ENCODE data around the gene MUC5B.

The MUC5B gene

DNA sequence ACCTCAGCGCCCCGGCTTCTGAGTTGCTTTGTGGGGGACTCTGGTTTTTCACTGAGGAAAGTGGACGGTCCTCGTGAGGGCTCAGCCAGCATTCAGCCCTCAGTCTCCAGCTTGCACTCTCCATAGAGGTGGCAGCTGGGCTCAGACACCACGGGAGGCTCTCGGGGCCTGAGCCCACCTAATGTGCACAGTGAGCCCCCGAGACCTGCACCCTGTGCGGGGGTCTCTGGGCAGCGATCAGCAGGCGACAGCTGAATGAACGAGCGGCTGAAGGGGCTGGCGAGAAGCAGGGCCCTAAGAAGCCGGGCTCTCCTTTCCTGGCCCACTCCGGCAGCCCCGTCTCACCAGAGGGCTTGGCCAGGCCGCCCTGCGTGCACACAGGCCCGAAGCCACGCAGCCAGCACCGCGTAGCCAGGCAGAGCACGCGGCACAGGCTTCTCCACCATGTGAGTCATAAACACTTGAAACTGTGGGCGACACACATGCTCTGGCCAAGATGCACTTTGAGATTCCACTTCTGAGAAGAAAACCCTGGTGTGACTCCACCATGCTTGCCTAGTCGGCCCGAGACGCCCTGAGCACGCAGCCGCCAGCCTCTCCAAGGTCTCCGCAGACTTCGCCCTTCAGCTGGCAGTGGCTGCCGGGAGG is 58.6 kb downstream of the MUC5B start:
- Mint-ChIP-seq H3K4me3 (no peak overlapping the region), H3K4me1 (no peaks in the 10 kb centered on the region), H3K36me3 (peaks cover 48 to 53% of the 10 kb centered on the region in 2 donors), H3K27ac (no peak overlapping the region), H3K27me3 (no peaks in the 10 kb centered on the region), H3K9me3 (no peaks in the 10 kb centered on the region)
- ATAC-seq (replicated peaks) (no peak), DNase-seq (no peak)

DNA sequence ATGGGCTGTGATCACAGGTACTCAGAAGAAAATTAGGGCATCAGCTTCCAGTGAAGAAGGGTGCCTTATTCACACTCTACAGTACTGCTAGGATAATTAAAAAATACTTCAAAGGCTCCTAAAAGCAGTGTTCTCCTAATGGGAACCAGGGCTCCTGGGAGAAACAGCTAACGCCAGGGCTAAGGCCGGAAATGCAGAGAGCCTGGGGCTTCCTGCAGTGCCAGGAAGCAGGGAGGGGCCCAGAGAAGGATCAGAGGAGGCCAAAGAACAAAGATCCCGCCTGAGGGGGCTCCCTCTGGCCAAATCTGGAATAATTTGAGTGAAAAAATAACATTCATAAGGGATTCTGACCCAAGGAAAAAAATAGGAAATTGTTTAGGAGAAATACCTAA is 59.1 kb downstream of the MUC5B start:
- H3K9me3 Mint-ChIP-seq, result no peaks in the 10 kb centered on the region
- no peak for ATAC-seq (replicated peaks)
- H3K4me3 Mint-ChIP-seq, result no peak overlapping the region
- no peak overlapping the region for H3K27ac Mint-ChIP-seq
- no peaks in the 10 kb centered on the region for H3K27me3 Mint-ChIP-seq
- DNase-seq, result no peak
- H3K4me1 Mint-ChIP-seq, result no peaks in the 10 kb centered on the region
- peaks cover 45 to 52% of the 10 kb centered on the region in 2 donors for H3K36me3 Mint-ChIP-seq

DNA sequence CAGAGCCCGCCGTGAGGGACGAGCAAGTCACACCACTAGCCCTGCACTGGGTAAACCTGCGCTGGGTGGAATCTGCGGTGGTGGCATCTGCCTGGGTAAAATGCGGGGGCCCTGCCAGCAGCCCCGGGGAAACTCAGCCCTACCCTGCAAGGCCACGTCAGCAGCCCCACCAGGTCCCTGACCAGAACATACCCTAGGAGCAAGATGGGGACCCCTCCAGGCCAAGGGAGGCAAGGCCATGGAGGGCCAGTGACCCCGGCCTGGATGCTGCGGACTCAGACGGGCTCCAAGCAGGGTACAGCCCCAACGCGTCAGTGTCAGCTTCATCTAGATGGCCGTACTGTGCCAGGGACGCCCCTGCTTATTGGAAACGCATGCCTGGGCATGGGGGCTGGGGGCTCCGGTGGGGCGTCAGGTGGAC is 60.2 kb downstream of the MUC5B start:
- Mint-ChIP-seq H3K4me3 (no peak overlapping the region), H3K36me3 (peaks cover 41 to 49% of the 10 kb centered on the region in 2 donors), H3K9me3 (no peaks in the 10 kb centered on the region), H3K27ac (no peak overlapping the region), H3K27me3 (no peaks in the 10 kb centered on the region), H3K4me1 (no peaks in the 10 kb centered on the region)
- ATAC-seq (replicated peaks) (no peak), DNase-seq (no peak)

DNA sequence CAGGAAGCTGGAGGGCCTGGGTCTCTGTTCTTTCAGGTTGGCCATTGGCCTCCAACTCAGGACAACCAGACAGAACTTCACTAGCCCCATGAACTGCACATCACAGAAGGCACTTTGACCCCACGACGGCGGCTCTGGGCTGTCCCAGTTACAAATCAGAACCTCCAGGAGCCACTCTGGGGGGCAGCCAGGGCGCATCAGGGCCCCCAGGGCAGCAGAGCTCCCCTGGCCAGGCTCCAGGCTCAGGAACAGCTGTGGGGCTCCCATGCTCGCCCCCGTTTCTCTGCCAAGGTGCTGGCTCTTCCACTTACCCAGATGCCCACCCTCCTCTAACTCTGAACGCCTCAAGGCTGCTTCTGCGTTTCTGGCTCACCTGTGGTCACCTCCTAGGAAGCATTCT is 61.0 kb downstream of the MUC5B start:
- Mint-ChIP-seq H3K27me3 (no peaks in the 10 kb centered on the region), H3K9me3 (no peaks in the 10 kb centered on the region), H3K36me3 (peaks cover 42 to 49% of the 10 kb centered on the region in 2 donors), H3K4me3 (no peak overlapping the region), H3K4me1 (no peaks in the 10 kb centered on the region), H3K27ac (no peak overlapping the region)
- DNase-seq, result no peak
- no peak for ATAC-seq (replicated peaks)

DNA sequence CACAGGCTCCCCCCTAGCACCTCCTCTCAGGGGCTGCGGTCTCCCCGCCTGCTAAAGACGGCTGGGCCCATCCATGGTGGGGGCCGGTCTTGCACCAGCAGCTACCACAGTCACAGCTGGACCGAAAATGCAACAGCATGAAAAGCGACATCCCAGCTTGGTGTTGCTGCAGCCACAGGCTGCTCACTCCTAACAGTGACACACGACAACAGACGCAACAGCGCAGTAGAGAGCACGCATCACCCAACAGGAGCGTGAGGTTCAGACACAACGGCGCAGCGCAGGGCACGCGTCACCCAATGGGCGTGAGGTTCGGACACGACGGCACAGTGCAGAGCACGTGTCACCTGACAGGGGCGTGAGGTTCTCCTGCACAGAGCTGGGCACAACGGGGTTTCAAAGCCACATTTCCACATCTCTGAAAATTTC is 62.5 kb downstream of the MUC5B start:
- ATAC-seq (replicated peaks) (no peak), DNase-seq (no peak)
- H3K9me3 Mint-ChIP-seq, result no peaks in the 10 kb centered on the region
- no peaks in the 10 kb centered on the region for H3K4me1 Mint-ChIP-seq
- H3K4me3 Mint-ChIP-seq, result no peak overlapping the region
- no peaks in the 10 kb centered on the region for H3K27me3 Mint-ChIP-seq
- peaks cover 32 to 47% of the 10 kb centered on the region in 2 donors for H3K36me3 Mint-ChIP-seq
- H3K27ac Mint-ChIP-seq, result no peak overlapping the region

DNA sequence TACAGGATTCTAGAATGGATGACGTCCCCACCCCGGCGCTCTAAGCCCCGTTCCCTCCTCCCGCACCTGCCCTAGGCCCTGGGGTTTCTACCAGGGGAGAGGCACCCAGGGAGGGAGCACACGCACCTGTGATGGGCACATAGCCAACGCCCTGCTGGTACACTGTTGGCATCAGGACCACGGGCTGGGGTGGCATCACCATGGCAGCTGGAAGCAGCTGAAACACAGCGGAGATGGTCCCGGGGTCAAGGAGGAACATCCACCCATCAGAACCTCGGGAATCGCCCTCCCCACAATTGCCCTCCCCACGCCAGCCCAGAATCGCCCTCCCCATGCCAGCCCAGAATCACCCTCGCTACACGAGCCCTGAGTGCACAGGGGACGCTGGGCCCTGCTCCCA is 63.0 kb downstream of the MUC5B start:
- H3K4me3 Mint-ChIP-seq, result no peak overlapping the region
- peaks cover 0 to 2% of the 10 kb centered on the region in 2 donors for H3K4me1 Mint-ChIP-seq
- no peak for DNase-seq
- H3K27me3 Mint-ChIP-seq, result no peaks in the 10 kb centered on the region
- no peaks in the 10 kb centered on the region for H3K9me3 Mint-ChIP-seq
- ATAC-seq (replicated peaks), result no peak
- H3K27ac Mint-ChIP-seq, result no peak overlapping the region
- H3K36me3 Mint-ChIP-seq, result peaks cover 32 to 50% of the 10 kb centered on the region in 2 donors

- Mint-ChIP-seq H3K4me1 (peaks cover 0 to 6% of the 10 kb centered on the region in 2 donors), H3K36me3 (peaks cover 34 to 57% of the 10 kb centered on the region in 2 donors), H3K9me3 (no peaks in the 10 kb centered on the region), H3K27me3 (no peaks in the 10 kb centered on the region), H3K27ac (no peak overlapping the region), H3K4me3 (no peak overlapping the region)
- ATAC-seq (replicated peaks) (no peak), DNase-seq (no peak)
Measured at GRCh38 chr11:1287928-1288327, 65.1 kb downstream of the MUC5B start.

GRCh38 chr11:1288426-1289151 is 65.7 kb downstream of the MUC5B start:
- no peak overlapping the region for H3K4me3 Mint-ChIP-seq

DNA sequence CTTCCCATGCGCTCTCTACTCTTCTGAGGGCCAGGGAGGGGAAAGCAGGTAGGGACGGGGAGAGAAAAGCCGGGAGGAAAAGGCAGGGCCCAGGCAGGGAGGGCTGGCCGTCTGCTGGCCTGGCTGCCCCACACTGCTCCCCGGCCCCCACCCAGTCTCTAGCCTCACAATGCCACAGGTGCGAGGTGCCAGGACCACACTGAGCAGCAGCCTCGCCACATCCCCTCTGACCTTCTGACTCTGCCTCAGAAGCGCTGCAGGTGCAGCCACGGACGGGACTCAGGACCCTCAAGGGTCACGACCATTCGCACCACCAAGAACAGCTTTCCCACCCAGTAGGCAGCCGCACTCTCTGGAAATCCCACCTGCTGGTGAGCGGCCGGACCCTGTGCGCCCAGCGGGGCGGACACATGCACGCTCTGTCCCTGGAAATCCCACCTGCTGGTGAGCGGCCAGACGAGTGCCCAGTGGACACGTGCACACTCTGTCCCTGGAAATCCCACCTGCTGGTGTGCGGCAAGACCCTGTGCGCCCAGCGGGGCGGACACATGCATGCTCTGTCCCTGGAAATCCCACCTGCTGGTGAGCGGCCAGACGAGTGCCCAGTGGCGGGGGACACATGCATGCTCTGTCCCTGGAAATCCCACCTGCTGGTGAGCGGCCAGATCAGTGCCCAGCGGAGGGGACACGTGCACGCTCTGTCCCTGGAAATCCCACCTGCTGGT is 66.5 kb downstream of the MUC5B start:
- H3K36me3 Mint-ChIP-seq, result peaks cover 40 to 60% of the 10 kb centered on the region in 2 donors
- ATAC-seq (replicated peaks), result no peak
- no peak overlapping the region for H3K27ac Mint-ChIP-seq
- no peak for DNase-seq
- H3K4me1 Mint-ChIP-seq, result peaks cover 0 to 9% of the 10 kb centered on the region in 2 donors
- H3K9me3 Mint-ChIP-seq, result no peaks in the 10 kb centered on the region
- H3K4me3 Mint-ChIP-seq, result no peak overlapping the region
- no peaks in the 10 kb centered on the region for H3K27me3 Mint-ChIP-seq

More at GRCh38 chr11:1288426-1289151, 65.7 kb downstream of the MUC5B start:
- Mint-ChIP-seq H3K27ac (no peak overlapping the region), H3K36me3 (peaks cover 39 to 60% of the 10 kb centered on the region in 2 donors), H3K27me3 (no peaks in the 10 kb centered on the region), H3K4me1 (peaks cover 0 to 9% of the 10 kb centered on the region in 2 donors), H3K9me3 (no peaks in the 10 kb centered on the region)
- ATAC-seq (replicated peaks) (no peak), DNase-seq (no peak)

GRCh38 chr11:1290052-1291040 is 67.5 kb downstream of the MUC5B start:
- no peak for ATAC-seq (replicated peaks)

DNA sequence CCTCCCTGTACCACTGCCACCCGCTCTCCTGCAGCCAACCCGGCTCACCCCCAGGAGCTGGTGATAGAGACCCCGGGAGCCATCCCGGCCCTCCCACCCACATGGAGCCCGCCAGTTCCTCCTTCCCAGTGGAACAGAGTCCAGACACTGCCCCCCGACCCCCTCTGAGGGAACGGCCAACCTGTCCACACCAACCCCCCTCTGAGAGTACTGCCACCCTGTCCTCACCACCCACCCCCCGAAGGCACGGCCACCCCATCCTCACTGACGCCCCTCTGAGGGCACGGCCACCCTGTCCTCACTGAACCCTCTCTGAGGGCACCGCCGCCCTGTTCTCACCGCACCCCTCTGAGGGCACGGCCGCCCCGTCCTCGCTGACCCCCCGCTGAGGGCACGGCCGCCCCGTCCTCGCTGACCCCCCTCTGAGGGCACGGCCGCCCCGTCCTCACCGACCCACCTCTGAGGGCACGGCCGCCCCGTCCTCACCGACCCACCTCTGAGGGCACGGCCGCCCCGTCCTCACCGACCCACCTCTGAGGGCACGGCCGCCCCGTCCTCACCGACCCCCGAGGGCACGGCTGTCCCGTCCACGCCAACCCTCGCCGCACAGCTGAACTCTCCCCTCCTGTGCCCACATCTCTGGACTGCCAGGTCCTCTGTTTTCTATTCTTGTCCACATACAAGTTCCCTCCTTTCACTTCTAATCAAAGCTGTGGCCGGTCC is 68.6 kb downstream of the MUC5B start:
- Mint-ChIP-seq H3K4me3 (no peak overlapping the region), H3K36me3 (peaks cover 32 to 52% of the 10 kb centered on the region in 2 donors), H3K9me3 (no peaks in the 10 kb centered on the region), H3K4me1 (peaks cover 0 to 12% of the 10 kb centered on the region in 2 donors), H3K27me3 (no peaks in the 10 kb centered on the region), H3K27ac (peak overlapping the region; percentile 51)
- DNase-seq (no peak), ATAC-seq (replicated peaks) (no peak)

More at GRCh38 chr11:1290052-1291040, 67.5 kb downstream of the MUC5B start:
- Mint-ChIP-seq H3K9me3 (no peaks in the 10 kb centered on the region), H3K27ac (no peak overlapping the region), H3K4me3 (no peak overlapping the region), H3K27me3 (no peaks in the 10 kb centered on the region), H3K36me3 (peaks cover 37 to 55% of the 10 kb centered on the region in 2 donors), H3K4me1 (peaks cover 0 to 9% of the 10 kb centered on the region in 2 donors)
- DNase-seq, result no peak

- Mint-ChIP-seq H3K9me3 (no peaks in the 10 kb centered on the region), H3K36me3 (peaks cover 30 to 50% of the 10 kb centered on the region in 2 donors), H3K4me3 (no peak overlapping the region), H3K4me1 (peaks cover 0 to 12% of the 10 kb centered on the region in 2 donors), H3K27ac (peak overlapping the region; percentile 51), H3K27me3 (no peaks in the 10 kb centered on the region)
- DNase-seq (no peak), ATAC-seq (replicated peaks) (no peak)
Measured at GRCh38 chr11:1292018-1292643, 69.3 kb downstream of the MUC5B start.

Measured in stimulated activated naive B cell treated with anti-CD40 and anti-IgM and Interleukin-4, amounts not matched to agents 10 μg/mL and 1 μg/mL and 100 μg/mL, for 72 hours (primary cell).